Muscle layer of duodenum (tissue), 2 donors: Measurements from ENCODE around the gene TNFRSF4.

Source experiments
- H3K27ac ChIP-seq: one replicate; pipeline ENCODE4 v1.7.0; 2013; ENCODE audit warnings: mild to moderate bottlenecking, low read length
- H3K27me3 ChIP-seq: one replicate; pipeline ENCODE4 v1.7.0; 2013; ENCODE audit warnings: low read depth, mild to moderate bottlenecking, control low read depth, low read length
- H3K36me3 ChIP-seq, 2 donors: one replicate each; pipeline ENCODE4 v1.7.0; 2013; ENCODE audit warnings: low read length in 2 of 2, control low read depth in 1 of 2, mild to moderate bottlenecking in 1 of 2; ENCODE audit not compliant: insufficient read depth in 2 of 2, control insufficient read depth in 1 of 2
- H3K4me1 ChIP-seq, 2 donors: one replicate each; pipeline ENCODE4 v1.7.0; 2013; ENCODE audit warnings: low read length in 2 of 2, mild to moderate bottlenecking in 2 of 2, control low read depth in 1 of 2, moderate library complexity in 1 of 2; ENCODE audit not compliant: insufficient read depth in 2 of 2, control insufficient read depth in 1 of 2
- H3K4me3 ChIP-seq, 2 donors: one replicate each; pipeline ENCODE4 v1.7.0; 2013; ENCODE audit warnings: low read length in 2 of 2, low read depth in 1 of 2, mild to moderate bottlenecking in 1 of 2
- H3K9me3 ChIP-seq, 2 donors: one replicate each; pipeline ENCODE4 v1.7.0; 2013; ENCODE audit warnings: low read length in 2 of 2, control low read depth in 1 of 2, mild to moderate bottlenecking in 1 of 2; ENCODE audit not compliant: control insufficient read depth in 1 of 2
- donor health status: healthy.

The TNFRSF4 gene

DNA sequence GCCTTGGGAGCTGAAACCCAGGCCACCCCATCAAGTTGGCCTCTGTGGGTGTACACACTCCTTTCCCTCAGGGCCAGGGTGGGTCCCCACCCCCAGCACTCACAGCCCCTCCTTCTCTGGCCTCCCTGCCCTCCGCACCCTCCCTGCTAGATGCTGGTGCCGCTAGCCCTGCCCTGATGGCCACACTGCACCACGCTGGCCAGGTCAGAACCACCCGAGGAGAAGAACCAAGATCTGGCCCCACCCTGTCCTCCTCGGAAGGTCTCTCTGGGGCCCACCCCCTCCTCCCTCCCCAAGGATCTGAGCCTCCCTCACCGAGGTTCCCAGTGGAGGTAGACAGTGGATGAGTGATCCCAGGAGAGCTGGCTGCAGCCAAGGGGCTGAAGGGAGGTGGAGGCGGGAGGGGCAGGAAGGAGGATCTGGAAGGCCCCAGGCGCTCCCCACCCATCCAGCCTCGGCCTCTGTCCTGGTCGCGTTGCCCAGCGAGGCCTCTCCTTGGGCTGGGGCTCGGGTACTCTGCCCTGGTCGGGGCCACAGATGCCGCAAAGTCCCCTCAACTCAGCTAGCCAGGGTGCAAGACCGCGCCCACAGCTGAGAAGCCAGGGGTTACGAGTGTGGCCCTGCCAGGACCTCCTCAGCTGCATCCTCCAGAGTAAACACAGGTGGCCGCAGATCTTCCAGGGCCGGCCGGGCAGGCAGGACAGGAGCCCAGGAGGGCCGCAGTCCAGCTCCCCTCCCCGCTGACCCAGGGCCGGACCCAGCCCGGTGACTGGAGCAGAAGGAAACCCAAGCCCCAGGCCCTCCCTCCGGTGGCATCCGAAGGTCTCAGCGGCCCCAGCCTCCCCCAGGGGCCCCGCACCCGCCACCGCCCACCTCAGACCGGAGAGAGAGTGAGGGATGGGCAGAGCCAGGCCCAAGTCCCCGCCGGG, 23.3 kb upstream of the TNFRSF4 start:
- Histone ChIP-seq H3K9me3 (no peaks in the 10 kb centered on the region), H3K4me3 (no peak overlapping the region), H3K27ac (no peak overlapping the region), H3K36me3 (peaks cover 0 to 6% of the 10 kb centered on the region in 2 donors), H3K27me3 (peaks cover 5% of the 10 kb centered on the region), H3K4me1 (peaks cover 0 to 10% of the 10 kb centered on the region in 2 donors)

DNA sequence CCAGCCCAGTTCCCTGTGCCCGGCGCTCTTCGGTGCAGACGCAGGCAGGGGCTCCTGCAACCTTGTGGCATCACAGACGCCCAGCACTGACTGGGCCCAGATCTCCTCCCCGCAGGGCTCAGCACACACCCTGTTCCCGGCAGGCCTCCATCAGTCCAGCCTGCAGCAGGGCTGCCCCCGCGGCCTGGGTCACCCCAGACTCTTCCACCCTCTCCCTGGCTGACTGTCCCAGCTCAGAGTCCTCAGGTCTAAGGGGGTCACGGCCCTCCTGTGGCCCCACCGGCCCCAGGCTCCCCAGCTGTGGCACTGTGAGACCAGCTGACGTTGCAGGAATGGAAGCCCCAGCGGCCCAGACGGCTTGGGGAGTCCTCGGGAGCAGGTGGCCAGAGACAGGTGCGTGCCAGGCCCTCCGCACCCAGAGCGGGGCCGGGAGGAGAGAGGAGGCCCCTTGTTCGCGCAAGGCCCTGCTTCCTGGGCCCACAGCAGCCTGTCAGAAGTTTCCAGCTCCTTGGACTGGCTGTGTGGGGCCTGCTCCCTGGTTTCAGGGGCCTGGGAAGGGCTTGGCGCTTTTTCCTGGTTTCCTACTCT, 22.3 kb upstream of the TNFRSF4 start:
- no peak overlapping the region for H3K27ac ChIP-seq
- H3K36me3 ChIP-seq = peaks cover 0 to 6% of the 10 kb centered on the region in 2 donors
- H3K4me3 ChIP-seq = no peak overlapping the region
- peaks cover 5% of the 10 kb centered on the region for H3K27me3 ChIP-seq
- peaks cover 0 to 10% of the 10 kb centered on the region in 2 donors for H3K4me1 ChIP-seq
- no peaks in the 10 kb centered on the region for H3K9me3 ChIP-seq

DNA sequence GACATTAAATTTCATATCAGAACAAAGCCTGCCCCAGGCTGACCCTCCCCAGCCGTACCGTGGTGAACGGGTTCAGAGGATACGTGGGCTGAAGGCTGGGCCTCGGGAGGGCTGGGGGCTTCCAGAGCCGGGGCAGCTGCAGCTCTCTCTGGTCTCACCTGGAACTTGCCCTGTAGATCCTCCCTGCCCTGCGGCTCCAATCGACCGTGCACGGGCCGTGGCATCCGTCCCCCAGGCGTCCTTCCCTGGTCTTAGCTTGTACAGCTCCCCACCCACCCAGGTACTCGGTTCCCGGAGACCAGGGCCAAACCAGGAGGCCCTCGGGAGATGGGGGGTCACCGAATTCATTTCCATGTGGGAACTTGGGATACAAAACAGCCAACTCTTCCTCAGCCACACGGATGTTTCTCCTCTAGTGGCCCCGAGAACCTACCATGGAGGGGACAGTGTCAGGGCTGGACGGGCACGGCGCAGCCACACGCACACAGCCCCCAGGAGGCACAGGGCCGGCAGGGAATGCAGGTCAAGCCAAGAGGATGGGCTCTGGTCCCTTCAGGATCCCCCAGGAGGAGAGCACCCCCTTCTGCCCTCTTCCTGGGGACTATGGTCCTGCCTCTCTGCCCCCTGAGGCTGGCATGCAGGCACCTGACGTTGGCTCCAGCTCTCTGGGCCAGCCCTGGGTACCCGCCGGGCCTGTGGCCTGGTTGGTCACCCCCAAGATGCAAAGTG, 21.2 kb upstream of the TNFRSF4 start:
- Histone ChIP-seq H3K4me3 (no peak overlapping the region), H3K9me3 (no peaks in the 10 kb centered on the region), H3K27me3 (peaks cover 5% of the 10 kb centered on the region), H3K4me1 (peaks cover 0 to 19% of the 10 kb centered on the region in 2 donors), H3K27ac (no peak overlapping the region), H3K36me3 (peaks cover 0 to 6% of the 10 kb centered on the region in 2 donors)

DNA sequence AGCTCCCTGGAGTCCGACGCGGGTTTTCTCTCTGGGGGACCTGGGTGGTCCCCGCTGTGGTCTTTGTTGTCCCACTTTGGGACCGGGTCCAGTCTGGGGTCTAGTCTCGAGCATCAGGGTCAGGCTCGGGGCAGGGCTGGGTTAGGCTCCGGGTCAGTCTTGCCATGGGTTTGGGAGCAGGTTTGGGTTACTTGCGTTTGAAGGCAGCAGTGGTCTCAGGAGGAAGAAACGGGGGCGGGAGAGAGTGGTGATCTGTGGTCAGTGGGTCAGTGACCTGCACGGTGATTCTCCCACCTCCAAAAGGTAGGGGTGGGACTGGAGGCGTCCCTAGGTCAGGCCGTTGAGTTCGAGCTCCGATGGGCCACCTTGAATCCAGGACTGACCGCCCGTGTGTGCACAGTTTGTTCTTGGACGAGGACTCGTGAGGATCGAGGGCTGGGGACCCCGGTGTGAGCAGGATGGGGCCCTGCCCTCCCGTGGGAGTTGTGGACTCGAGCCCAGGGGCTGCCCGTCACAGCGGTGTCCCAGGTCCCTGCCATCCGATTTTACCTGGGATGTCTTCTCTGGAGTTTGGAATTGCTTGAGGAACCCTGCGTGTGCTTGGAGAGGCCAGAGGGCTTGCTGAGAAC, 20.3 kb upstream of the TNFRSF4 start:
- Histone ChIP-seq H3K27ac (no peak overlapping the region), H3K36me3 (peaks cover 0 to 6% of the 10 kb centered on the region in 2 donors), H3K4me1 (peaks cover 0 to 28% of the 10 kb centered on the region in 2 donors)

DNA sequence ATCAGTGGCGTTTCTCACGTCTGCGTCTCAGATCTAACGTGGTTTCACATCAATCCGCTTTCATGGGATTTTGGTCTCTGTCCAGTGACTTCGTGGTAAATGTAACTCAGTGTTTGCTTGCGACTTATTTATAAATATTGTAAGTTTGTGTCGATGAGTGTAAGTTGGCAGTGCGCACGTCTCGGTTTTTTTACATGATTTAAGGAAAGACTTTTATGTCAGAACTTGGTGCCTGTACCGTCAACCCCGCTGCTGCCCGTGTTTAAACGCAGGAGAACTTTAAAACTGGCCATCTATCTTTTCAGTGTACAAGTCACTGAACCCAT, 19.6 kb upstream of the TNFRSF4 start:
- H3K4me1 ChIP-seq = peaks cover 0 to 32% of the 10 kb centered on the region in 2 donors
- no peaks in the 10 kb centered on the region for H3K9me3 ChIP-seq
- H3K27ac ChIP-seq = no peak overlapping the region
- peaks cover 0 to 11% of the 10 kb centered on the region in 2 donors for H3K36me3 ChIP-seq
- H3K27me3 ChIP-seq = no peaks in the 10 kb centered on the region
- peak overlapping the region in 1 of 2 donors; percentile 55 for H3K4me3 ChIP-seq

More for the DNA sequence above, 20.3 kb upstream of the TNFRSF4 start:
- no peaks in the 10 kb centered on the region for H3K27me3 ChIP-seq
- no peaks in the 10 kb centered on the region for H3K9me3 ChIP-seq
- no peak overlapping the region for H3K4me3 ChIP-seq

DNA sequence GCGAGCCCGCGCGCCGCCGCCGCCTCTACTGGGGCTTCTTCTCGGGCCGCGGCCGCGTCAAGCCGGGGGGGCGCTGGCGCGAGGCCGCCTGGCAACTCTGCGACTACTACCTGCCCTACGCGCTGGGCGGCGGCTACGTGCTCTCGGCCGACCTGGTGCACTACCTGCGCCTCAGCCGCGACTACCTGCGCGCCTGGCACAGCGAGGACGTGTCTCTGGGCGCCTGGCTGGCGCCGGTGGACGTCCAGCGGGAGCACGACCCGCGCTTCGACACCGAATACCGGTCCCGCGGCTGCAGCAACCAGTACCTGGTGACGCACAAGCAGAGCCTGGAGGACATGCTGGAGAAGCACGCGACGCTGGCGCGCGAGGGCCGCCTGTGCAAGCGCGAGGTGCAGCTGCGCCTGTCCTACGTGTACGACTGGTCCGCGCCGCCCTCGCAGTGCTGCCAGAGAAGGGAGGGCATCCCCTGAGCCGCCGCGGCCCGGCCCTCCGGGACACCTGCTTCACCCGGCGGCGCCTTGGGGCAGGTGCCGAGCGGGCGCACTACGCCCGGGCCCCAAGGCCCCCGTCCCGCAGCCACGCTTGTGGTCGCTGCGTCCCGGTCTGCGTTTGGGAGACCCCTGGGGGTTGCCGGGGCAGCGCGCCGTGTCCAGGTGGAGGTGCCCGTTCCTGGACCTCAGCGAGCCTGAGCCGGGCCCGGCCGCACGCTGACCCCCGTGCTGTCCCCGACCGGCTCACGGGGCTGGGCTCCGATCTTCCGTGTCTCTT, 19.0 kb upstream of the TNFRSF4 start:
- no peaks in the 10 kb centered on the region for H3K9me3 ChIP-seq
- peaks cover 0 to 32% of the 10 kb centered on the region in 2 donors for H3K4me1 ChIP-seq
- no peaks in the 10 kb centered on the region for H3K27me3 ChIP-seq
- no peak overlapping the region for H3K27ac ChIP-seq
- peak overlapping the region in 1 of 2 donors; percentile 55 for H3K4me3 ChIP-seq
- peaks cover 0 to 17% of the 10 kb centered on the region in 2 donors for H3K36me3 ChIP-seq

DNA sequence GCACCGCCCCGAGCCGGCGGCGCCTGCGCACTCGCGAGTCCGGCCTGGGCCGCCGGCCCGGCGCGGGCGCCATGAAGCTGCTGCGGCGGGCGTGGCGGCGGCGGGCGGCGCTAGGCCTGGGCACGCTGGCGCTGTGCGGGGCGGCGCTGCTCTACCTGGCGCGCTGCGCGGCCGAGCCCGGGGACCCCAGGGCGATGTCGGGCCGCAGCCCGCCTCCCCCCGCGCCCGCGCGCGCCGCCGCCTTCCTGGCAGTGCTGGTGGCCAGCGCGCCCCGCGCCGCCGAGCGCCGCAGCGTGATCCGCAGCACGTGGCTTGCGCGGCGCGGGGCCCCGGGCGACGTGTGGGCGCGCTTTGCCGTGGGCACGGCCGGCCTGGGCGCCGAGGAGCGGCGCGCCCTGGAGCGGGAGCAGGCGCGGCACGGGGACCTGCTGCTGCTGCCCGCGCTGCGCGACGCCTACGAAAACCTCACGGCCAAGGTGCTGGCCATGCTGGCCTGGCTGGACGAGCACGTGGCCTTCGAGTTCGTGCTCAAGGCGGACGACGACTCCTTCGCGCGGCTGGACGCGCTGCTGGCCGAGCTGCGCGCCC, 18.3 kb upstream of the TNFRSF4 start, which contains the start of gene B3GALT6:
Gene B3GALT6, plus strand, starts transcription at position 30 of the 588 bp plus-strand sequence. Its CDS starts 42 bp downstream, at position 72.
- Histone ChIP-seq H3K9me3 (no peaks in the 10 kb centered on the region), H3K4me1 (peaks cover 0 to 32% of the 10 kb centered on the region in 2 donors), H3K27me3 (no peaks in the 10 kb centered on the region), H3K27ac (peak within 1 kb of the TSS; percentile 79), H3K4me3 (peak within 1 kb of the TSS; percentile 82 to 98), H3K36me3 (peaks cover 5 to 24% of the 10 kb centered on the region in 2 donors)

DNA sequence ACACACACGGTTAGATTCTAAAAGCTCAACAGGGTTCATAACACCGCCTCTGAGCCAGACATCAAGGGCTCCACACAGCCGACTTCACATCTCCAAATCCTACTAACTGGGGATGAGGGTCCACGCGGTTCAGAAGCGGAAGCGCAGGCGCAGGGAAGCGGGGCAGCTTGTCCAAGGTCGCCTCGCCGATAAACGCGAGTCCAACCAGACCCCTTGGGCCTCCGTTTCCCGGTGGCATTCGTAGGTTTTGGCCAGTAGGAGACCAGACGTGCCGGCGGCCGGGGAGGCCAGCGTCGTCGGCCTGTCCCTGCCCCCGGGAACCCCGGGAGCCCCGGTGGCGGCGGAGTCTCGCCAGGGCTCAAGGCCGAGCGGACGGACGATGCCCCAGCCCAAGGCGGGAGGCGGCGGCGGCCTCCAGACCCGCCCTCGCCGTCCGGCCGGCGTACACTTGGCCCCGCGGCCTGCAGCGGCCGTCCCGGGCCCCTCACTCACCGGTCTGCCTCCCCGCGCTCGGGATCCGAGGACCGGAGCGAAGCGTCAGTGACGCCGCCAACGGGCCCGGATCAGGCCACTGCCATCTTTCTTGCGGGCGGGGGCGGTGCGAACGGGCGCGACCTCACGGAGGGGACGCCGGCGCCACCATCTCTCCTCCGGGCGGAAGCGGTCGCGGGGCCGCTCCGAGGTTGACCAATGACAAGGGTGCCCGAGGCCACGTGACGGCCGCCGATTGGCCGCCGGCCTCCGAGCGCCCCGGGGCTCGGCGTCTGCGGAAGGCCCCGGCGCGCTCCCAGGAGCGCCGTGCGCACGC, 17.7 kb upstream of the TNFRSF4 start, which contains the start of gene SDF4:
Gene SDF4, minus strand, starts transcription at position 602 of the 808 bp plus-strand sequence. CDS start 3,229 bp downstream, outside the sequence.
- no peaks in the 10 kb centered on the region for H3K9me3 ChIP-seq
- H3K4me3 ChIP-seq = peak within 1 kb of the TSS; percentile 82 to 98
- peaks cover 9 to 29% of the 10 kb centered on the region in 2 donors for H3K36me3 ChIP-seq
- no peaks in the 10 kb centered on the region for H3K27me3 ChIP-seq
- H3K4me1 ChIP-seq = peaks cover 0 to 32% of the 10 kb centered on the region in 2 donors
- peak within 1 kb of the TSS; percentile 79 for H3K27ac ChIP-seq

DNA sequence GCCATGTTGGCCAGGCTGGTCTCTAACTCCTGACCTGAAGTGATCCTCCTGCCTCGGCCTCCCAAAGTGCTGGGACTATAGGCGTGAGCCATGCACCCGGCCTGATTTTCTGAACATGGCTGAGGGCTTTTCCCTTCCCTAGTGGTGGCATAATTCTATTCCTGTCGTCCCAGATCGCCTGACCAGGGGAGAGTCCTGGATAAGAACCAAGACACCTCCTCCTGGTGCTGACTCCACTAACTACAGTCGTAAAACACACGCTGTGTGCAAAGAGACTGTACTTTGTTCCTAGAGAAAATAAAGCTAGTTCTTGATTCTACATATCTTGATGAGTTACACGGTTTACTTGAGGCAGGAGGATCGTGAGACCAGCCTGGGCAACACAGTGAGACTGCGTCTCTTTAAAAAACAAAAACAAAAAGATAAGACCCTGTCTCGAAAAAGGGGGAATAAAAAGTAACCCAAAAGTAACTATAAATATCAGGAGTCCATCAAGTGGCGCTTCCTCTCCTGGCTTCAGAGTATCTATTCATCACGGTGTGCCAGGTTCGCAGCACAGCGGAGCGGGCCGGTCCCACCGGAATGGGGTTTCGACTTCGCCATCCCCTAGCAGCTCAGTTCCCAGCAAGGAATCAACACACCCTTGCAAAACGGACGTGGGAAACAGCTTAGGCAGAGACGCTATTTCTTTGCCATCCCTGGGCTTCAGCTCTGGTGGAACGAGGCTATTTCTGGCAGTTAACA, 16.9 kb upstream of the TNFRSF4 start:
- Histone ChIP-seq H3K27me3 (no peaks in the 10 kb centered on the region), H3K4me3 (peak overlapping the region; percentile 82 to 98), H3K4me1 (peaks cover 0 to 32% of the 10 kb centered on the region in 2 donors), H3K9me3 (no peaks in the 10 kb centered on the region), H3K27ac (peak overlapping the region; percentile 79), H3K36me3 (peaks cover 9 to 37% of the 10 kb centered on the region in 2 donors)
